ENCODE results near the gene CFAP299.
"Not testable (repeated sequence)": the region's sequence is repeated elsewhere in the genome, so short reads cannot be mapped to it uniquely, and the experiment has no call there.

The CFAP299 gene

DNA sequence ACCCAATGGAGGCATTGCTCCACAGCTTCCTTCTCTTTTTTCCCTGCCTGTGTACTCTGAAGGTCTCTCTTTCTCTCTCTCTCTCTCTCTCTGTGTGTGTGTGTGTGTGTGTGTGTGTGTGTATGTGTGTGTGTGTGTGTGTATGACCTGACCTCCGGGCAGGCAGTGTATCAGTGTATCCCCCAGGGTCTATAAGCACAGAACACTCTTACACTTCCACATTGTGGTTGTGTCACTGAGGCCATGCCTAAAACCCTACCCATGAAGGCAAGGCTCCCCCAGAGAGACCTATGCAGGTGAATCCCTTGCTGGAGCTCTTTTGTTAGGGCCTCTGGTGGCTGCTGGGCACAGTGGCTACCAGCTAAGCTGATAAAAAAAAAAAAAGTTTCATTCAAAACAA, 394.6 kb downstream of the CFAP299 start:
- no peak for DNase-seq (ENCODE audit: low spot score)

- no peak for DNase-seq (ENCODE audit: low spot score)
Observed at GRCh38 chr4:80731436-80731835, 395.9 kb downstream of the CFAP299 start.

DNA sequence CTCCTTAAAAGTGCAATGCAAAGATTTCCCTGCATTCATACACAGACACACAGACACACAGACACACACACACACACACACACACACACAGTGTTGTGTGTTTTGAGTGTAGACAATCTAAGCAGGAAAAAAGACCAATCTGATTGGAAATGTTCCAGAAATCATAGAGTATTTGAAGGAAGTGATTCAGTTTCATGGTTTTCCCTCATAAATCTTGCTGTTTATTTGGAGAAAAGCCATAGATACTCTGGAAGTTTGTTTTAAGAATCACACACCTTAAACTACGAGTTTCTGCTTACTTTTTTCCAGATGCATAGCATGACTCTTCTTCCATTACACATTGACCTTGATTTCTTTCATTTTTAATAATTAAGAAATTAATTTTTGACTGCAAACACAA, 396.5 kb downstream of the CFAP299 start:
- DNase-seq (ENCODE audit: low spot score): no peak

- DNase-seq (ENCODE audit: low spot score): no peak
Observed at GRCh38 chr4:80740375-80740774, 404.8 kb downstream of the CFAP299 start.

DNA sequence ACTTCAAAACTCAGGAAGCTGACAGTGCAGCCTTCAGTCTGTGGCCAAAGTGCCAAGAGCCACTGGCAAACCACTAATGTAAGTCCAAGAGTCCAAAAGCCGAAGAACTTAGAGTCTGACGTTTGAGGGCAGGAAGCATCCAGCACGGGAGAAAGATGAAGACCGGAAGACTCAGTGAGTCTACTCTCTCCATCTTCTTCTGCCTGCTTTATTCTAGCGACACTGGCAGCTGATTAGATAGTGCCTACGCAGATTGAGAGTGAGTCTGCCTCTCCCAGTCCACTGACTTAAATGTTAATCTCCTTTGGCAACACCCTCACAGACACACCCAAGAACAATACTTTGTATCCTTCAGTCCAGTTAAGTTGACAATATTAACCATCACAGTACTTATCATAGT, 414.0 kb downstream of the CFAP299 start:
- DNase-seq (ENCODE audit: low spot score): not testable (repeated sequence)

GRCh38 chr4:80751200-80751599, 415.7 kb downstream of the CFAP299 start:
- no peak for DNase-seq (ENCODE audit: low spot score)

- DNase-seq (ENCODE audit: low spot score): no peak
Observed at GRCh38 chr4:80767944-80768343, 432.4 kb downstream of the CFAP299 start.

DNA sequence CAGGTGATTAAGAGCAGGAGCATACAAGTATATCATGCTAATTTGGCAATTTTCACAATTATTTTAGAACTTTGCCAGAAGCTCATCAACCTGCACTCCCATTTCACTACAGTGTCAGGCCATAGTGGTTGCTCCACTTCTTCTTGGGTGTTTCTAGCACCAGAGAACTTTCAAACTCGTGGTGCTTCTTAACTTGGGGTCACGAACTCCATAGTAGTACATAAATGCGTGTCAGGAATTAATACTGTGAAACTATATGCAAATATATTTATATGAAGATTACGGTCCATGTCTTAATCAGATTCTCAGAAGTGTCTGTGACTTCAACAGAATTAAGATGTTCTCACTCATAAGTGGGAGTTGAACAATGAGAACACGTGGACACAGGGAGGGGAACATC, 440.6 kb downstream of the CFAP299 start:
- no peak for DNase-seq (ENCODE audit: low spot score)

- DNase-seq (ENCODE audit: low spot score): no peak
Observed at GRCh38 chr4:80781431-80781830, 445.9 kb downstream of the CFAP299 start.

DNA sequence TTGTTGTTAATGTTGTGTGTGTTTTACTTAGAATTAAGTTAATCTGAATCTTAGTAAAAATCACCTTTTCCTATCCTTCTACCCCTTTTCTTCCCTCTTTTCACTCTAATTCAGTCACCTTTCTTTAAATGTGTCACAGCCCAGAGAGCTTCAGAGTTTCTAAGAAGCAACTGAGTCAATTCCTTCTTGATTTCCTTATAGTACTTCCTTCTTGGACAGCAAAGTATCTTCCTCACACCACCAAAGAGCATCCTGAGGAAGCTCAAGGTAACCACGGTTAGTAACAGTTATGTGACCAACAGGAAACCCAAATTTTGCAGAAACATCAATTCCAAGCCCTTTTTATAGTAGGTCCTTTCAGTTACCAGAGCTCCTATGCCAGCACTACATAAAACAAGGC, 451.8 kb downstream of the CFAP299 start:
- no peak for DNase-seq (ENCODE audit: low spot score)

GRCh38 chr4:80788798-80789197, 453.3 kb downstream of the CFAP299 start:
- DNase-seq (ENCODE audit: low spot score): no peak

DNA sequence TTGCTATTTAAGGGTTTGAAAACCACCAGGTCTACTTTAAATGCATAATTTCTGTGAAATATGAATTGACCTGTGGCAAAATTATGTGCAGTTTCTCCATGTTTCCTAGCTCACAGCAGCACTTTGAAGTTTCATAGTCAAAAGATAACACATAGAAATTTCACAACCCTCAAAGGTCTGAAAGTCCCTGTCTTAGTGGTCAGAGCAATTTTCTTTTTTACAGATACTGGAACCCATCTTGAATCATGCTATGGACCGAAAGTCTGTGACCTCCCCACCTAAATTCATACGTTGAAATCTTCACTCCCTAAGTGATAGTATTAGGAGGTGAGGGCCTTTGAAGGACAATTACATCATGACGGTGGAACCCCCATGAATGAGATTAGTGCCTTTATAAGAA, 454.6 kb downstream of the CFAP299 start:
- DNase-seq (ENCODE audit: low spot score): no peak

DNA sequence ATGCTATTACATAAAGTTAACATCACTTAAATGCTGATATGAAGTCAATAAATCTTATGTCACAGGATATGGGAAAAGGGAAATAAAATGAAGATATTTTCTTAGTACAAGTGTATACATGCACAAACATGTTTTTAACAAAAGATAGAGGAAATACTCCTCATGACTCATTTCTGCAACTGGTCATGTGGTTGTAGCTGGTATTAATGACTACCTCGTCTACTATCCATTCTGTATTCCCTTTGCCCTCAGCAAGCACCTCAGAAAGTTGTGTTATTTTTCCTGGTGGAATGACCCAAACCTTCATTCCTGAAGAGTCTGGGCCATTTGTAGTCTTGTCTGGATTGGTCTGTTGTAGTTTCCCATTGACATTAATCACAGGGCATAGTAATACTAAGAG, 458.1 kb downstream of the CFAP299 start:
- not testable (repeated sequence) for DNase-seq (ENCODE audit: low spot score)

GRCh38 chr4:80798082-80798481, 462.6 kb downstream of the CFAP299 start:
- DNase-seq (ENCODE audit: low spot score): no peak

DNA sequence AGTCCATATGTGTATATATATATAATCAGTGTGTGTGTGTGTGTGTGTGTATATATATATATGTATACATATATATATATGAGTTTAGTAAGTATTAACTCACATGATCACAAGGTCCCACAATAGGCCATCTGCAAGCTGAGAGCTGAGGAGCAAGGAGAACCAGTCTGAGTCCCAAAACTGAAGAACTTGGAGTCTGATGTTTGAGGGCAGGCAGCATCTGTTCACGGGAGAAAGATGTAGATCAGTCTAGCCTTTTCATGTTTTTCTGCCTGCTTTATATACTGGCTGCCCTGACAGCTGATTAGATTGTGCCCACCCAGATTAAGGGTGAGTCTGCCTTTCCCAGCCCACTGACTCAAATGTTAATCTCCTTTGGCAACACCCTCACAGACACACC, 465.2 kb downstream of the CFAP299 start:
- not testable (repeated sequence) for DNase-seq (ENCODE audit: low spot score)

DNA sequence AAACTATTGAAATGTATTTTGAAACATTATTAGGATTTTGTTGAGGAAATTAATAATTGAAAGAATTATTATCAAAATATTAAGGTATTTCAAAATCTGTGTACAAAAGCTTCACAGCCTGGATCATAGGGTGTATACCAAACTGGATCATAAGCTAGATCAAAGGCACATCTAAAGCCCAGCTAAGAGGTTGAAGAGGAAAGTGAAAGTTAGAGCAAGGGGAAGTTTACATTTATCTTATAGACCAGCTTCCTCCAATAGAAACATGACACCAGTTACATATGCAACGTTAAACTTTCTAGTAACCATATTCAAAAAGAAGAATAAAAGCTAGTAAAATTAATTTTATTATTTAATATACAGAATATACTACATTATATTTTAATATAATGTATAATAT, 467.8 kb downstream of the CFAP299 start:
- DNase-seq (ENCODE audit: low spot score): no peak

- DNase-seq (ENCODE audit: low spot score): no peak
Observed at GRCh38 chr4:80806472-80806871, 470.9 kb downstream of the CFAP299 start.

GRCh38 chr4:80809039-80809729, 473.7 kb downstream of the CFAP299 start:
- DNase-seq (ENCODE audit: low spot score): no peak

GRCh38 chr4:80811406-80811805, 475.9 kb downstream of the CFAP299 start:
- no peak for DNase-seq (ENCODE audit: low spot score)

GRCh38 chr4:80812145-80812544, 476.6 kb downstream of the CFAP299 start:
- no peak for DNase-seq (ENCODE audit: low spot score)

- DNase-seq (ENCODE audit: low spot score): no peak
Observed at GRCh38 chr4:80814266-80814665, 478.7 kb downstream of the CFAP299 start.

GRCh38 chr4:80831383-80832361, 496.1 kb downstream of the CFAP299 start:
- DNase-seq (ENCODE audit: low spot score): no peak

GRCh38 chr4:80839281-80839680, 503.8 kb downstream of the CFAP299 start:
- no peak for DNase-seq (ENCODE audit: low spot score)
